Measurements from ENCODE around the gene GDAP2. TPM values are rescaled to one million over a fixed set of nuclear protein-coding genes. Genes with fewer than 3 reads are reported as not detected.

Gene GDAP2
- total RNA-seq, 1 donor from 2014 or later: 32.4 TPM

- no peak overlapping the region for H3K4me3 ChIP-seq
- ATAC-seq (no peak), DNase-seq (no peak)
- intact Hi-C loops (cut with DNase I): no loop called here
- TF ChIP-seq, protein P1, sequence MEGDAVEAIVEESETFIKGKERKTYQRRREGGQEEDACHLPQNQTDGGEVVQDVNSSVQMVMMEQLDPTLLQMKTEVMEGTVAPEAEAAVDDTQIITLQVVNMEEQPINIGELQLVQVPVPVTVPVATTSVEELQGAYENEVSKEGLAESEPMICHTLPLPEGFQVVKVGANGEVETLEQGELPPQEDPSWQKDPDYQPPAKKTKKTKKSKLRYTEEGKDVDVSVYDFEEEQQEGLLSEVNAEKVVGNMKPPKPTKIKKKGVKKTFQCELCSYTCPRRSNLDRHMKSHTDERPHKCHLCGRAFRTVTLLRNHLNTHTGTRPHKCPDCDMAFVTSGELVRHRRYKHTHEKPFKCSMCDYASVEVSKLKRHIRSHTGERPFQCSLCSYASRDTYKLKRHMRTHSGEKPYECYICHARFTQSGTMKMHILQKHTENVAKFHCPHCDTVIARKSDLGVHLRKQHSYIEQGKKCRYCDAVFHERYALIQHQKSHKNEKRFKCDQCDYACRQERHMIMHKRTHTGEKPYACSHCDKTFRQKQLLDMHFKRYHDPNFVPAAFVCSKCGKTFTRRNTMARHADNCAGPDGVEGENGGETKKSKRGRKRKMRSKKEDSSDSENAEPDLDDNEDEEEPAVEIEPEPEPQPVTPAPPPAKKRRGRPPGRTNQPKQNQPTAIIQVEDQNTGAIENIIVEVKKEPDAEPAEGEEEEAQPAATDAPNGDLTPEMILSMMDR (IDR thresholded peaks at IDR 0.05): no peak
- H3K9me3 ChIP-seq: no peaks in the 10 kb centered on the region
- H3K27me3 ChIP-seq: no peaks in the 10 kb centered on the region
- no peak overlapping the region for H3K27ac ChIP-seq
- no peaks in the 10 kb centered on the region for H3K4me1 ChIP-seq
- H3K36me3 ChIP-seq: peaks cover 30% of the 10 kb centered on the region
Observed at GRCh38 chr1:117860896-117861610, 68.4 kb downstream of the GDAP2 start.

DNA sequence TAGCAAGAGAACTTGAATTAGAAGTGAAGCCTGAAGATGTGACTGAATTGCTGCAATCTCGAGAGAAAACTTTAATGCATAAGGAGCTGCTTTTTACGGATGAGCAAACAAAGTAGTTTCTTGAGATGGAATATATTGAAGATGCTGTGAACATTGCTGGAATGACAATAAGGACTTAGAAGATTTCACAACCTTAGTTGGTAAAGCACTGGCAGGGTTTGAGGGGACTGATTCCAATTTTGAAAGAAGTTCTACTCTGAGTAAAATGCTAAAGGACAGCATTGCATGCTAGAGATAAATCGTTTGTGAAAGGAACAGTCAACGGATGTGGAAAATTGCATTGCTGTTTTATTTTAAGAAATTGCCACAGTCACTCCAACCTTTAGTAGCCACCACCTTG, 69.5 kb downstream of the GDAP2 start:
- Histone ChIP-seq H3K4me3 (no peak overlapping the region), H3K27me3 (no peaks in the 10 kb centered on the region), H3K36me3 (peaks cover 23% of the 10 kb centered on the region), H3K9me3 (no peaks in the 10 kb centered on the region), H3K4me1 (no peaks in the 10 kb centered on the region), H3K27ac (no peak overlapping the region)
- DNase-seq (no peak), ATAC-seq (no peak)
- intact Hi-C loops (cut with DNase I): no loop called here
- TF ChIP-seq, protein P1 (IDR thresholded peaks at IDR 0.05): no peak

DNA sequence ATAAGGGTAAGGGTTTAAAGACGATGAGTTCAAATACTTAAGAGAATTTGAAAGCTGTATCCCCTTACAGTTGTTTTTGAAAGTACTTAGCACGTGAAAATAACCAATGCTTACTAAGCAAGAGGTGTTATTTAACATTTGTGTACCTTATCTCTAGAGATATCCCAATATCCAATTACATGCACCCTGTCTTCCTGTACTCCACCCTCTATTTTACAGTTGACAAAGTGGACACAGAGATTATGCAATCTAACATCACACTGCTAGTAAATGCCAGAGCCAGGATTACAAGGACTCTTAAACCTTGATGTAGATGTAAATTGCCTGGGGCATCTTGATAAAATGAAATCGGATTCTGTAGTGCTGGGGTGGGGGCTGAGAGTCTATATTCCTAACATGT, 72.0 kb downstream of the GDAP2 start:
- Histone ChIP-seq H3K4me3 (no peak overlapping the region), H3K36me3 (peaks cover 2% of the 10 kb centered on the region), H3K9me3 (no peaks in the 10 kb centered on the region), H3K27me3 (no peaks in the 10 kb centered on the region), H3K27ac (no peak overlapping the region), H3K4me1 (no peaks in the 10 kb centered on the region)
- intact Hi-C loops (cut with DNase I): no loop called here
- TF ChIP-seq, protein P1 (IDR thresholded peaks at IDR 0.05): no peak
- ATAC-seq: peak; percentile 21
- no peak for DNase-seq

- no peaks in the 10 kb centered on the region for H3K9me3 ChIP-seq
- no peak for DNase-seq
Observed at GRCh38 chr1:117852853-117853553, 76.4 kb downstream of the GDAP2 start.

DNA sequence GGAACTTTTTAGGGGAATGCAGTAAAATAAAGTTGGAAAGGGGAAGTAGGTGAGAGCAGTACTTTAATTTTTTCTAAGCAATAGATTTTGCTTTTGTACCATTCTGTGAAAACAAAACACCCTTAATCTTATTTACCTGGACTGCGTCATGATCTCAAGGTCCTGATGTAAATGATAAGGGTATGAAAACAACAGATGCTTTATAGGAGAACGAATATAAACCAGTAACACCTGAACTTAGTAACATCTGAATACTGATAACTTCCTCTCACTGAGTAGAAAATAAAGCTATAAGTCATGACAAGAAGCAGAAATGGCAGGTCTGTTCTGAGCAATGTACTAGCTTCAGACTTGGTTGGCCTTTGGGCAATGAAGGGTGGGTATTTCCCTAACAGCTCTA, 77.7 kb downstream of the GDAP2 start:
- ATAC-seq (no peak), DNase-seq (no peak)
- Histone ChIP-seq H3K4me1 (no peaks in the 10 kb centered on the region), H3K27me3 (no peaks in the 10 kb centered on the region), H3K27ac (no peak overlapping the region), H3K4me3 (no peak overlapping the region), H3K36me3 (no peaks in the 10 kb centered on the region), H3K9me3 (no peaks in the 10 kb centered on the region)
- intact Hi-C loops (cut with DNase I): no loop called here
- TF ChIP-seq, protein P1 (IDR thresholded peaks at IDR 0.05): no peak

More at GRCh38 chr1:117852853-117853553, 76.4 kb downstream of the GDAP2 start:
- Histone ChIP-seq H3K36me3 (no peaks in the 10 kb centered on the region), H3K4me1 (no peaks in the 10 kb centered on the region), H3K27me3 (no peaks in the 10 kb centered on the region), H3K4me3 (no peak overlapping the region), H3K27ac (no peak overlapping the region)
- TF ChIP-seq, protein P1 (IDR thresholded peaks at IDR 0.05): no peak
- intact Hi-C loops (cut with DNase I): no loop called here
- ATAC-seq: no peak

All from upper lobe of right lung (tissue), 1 donor.